Measurements from ENCODE around the gene FAM20B. TPM values are rescaled to one million over a fixed set of nuclear protein-coding genes. Genes with fewer than 3 reads are reported as not detected.
"Not testable (repeated sequence)": the region's sequence is repeated elsewhere in the genome, so short reads cannot be mapped to it uniquely, and the experiment has no call there.

Gene FAM20B, protein sequence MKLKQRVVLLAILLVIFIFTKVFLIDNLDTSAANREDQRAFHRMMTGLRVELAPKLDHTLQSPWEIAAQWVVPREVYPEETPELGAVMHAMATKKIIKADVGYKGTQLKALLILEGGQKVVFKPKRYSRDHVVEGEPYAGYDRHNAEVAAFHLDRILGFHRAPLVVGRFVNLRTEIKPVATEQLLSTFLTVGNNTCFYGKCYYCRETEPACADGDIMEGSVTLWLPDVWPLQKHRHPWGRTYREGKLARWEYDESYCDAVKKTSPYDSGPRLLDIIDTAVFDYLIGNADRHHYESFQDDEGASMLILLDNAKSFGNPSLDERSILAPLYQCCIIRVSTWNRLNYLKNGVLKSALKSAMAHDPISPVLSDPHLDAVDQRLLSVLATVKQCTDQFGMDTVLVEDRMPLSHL
- total RNA-seq (37.6 TPM), polyA plus RNA-seq (28.3 TPM)

DNA sequence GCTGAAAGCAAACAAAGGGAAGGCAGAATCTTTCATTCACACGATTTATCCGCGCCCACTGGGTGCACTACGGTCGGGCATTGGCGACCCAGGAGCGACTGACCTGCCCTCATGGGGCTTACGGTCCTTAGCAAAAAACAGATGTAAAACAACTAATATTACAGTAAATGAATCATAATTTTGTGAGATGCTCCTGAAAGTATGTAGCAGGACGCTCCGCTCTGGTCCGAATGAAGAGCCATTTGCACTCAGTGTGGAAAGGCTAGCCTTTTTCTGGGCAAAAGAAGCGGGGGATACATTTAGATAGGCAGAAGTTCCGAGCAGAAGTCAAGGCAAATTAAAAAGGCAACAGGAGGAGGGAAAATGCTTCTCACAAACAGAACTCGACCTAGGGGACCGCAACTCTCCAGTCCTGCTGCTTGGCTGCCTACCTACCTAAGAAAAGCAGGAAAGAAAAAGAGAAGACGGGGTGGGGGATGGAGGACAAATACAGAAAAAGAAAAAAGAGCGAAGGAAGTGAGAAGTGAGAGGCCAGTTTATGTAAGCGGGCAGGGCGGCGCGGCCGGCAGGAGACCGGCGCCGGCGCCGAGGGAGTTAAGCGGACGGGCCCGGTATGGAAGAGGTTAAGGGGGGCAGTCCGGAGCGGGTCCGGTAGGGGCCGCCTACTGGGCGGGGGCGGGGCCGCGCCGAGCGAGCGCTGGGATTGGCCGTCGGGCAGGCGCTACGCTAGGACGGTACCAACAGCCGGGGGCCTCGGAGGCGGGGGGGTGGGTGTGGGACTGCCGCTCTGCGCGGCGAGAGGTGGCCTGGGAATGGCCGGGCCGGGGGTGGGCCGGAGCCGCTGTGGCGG is at the start of gene FAM20B:
Gene FAM20B (plus strand): TSS at position 770 of the 850 bp plus-strand sequence. CDS start 17,954 bp downstream, outside the sequence.
- H3K36me3 ChIP-seq (ENCODE audit: insufficient read depth) = no peaks in the 10 kb centered on the region
- DNase-seq (ENCODE audit: extremely low spot score) = peak; percentile 68
- H3K27ac ChIP-seq (ENCODE audit: low read depth) = peak within 1 kb of the TSS; percentile 92
- H3K4me3 ChIP-seq (ENCODE audit: low read depth, low read length) = peak within 1 kb of the TSS; percentile 97
- WGBS = 14% methylated on average over 58 of the region's 58 CpGs
- no peaks in the 10 kb centered on the region for H3K4me1 ChIP-seq (ENCODE audit: insufficient read depth)

DNA sequence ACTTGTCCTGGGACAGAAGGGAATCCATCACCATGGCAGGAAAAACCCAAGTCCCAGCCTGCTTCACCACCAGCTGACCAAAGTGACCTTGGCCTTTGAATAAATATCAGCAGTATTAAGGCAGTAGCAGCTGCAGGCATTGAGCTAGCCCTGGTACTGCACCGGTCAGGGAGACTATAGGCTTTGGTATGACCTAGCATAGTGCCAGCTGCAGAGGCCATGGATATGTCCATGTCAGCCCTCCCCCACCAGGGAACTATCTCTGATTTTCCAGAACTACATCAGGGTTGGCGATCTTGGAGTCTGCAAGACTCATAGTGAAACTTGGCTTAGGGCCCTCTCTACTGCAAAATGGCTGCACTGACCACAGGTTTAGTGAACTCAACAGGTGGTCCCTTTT is 49.2 kb upstream of the FAM20B start:
- no peak for DNase-seq (ENCODE audit: extremely low spot score)
- H3K4me3 ChIP-seq (ENCODE audit: low read depth, low read length) = no peak overlapping the region
- no peaks in the 10 kb centered on the region for H3K36me3 ChIP-seq (ENCODE audit: insufficient read depth)
- WGBS = 76% methylated on average over 2 of the region's 2 CpGs
- H3K27ac ChIP-seq (ENCODE audit: low read depth) = no peak overlapping the region
- no peaks in the 10 kb centered on the region for H3K4me1 ChIP-seq (ENCODE audit: insufficient read depth)

- no peak overlapping the region for H3K4me3 ChIP-seq (ENCODE audit: low read depth, low read length)
- H3K27ac ChIP-seq (ENCODE audit: low read depth) = no peak overlapping the region
- WGBS = 80% methylated on average over 3 of the region's 3 CpGs
- H3K36me3 ChIP-seq (ENCODE audit: insufficient read depth) = no peaks in the 10 kb centered on the region
- no peak for DNase-seq (ENCODE audit: extremely low spot score)
- H3K4me1 ChIP-seq (ENCODE audit: insufficient read depth) = no peaks in the 10 kb centered on the region
Measured at GRCh38 chr1:178986204-178986603, 39.5 kb upstream of the FAM20B start.

DNA sequence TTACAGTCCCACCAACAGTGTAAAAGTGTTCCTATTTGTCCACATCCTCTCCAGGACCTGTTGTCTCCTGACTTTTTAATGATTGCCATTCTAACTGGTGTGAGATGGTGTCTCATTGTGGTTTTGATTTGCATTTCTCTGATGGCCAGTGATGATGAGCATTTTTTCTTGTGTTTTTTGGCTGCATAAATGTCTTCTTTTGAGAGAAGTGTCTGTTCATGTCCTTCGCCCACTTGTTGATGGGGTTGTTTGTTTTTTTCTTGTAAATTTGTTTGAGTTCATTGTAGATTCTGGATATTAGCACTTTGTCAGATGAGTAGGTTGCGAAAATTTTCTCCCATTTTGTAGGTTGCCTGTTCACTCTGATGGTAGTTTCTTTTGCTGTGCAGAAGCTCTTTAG is 37.5 kb upstream of the FAM20B start:
- H3K27ac ChIP-seq (ENCODE audit: low read depth); DNase-seq (ENCODE audit: extremely low spot score); H3K36me3 ChIP-seq (ENCODE audit: insufficient read depth); H3K4me3 ChIP-seq (ENCODE audit: low read depth, low read length); H3K4me1 ChIP-seq (ENCODE audit: insufficient read depth): not testable (repeated sequence)
- WGBS = 96% methylated on average over 1 of the region's 2 CpGs

DNA sequence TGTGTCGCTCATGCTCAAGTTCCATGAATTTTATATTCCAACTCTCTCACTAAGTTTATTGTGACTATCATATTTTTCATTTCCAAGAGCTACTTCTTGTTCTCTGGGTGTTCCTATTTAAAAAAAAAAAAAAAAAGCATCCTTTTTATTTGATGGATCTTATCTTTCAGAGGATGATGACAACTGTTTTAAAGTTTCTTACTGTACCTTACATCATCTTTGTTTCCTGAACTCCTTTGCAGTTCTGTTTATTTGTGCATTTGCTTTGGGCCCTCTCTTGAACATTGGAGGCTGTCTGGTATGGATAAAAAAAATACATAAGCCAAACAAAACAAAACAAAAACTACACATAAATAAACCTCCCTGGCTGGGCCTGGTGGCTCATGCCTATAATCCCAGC is 32.1 kb upstream of the FAM20B start:
- WGBS = 98% methylated on average over 1 of the region's 1 CpG
- Histone ChIP-seq H3K4me3 (ENCODE audit: low read depth, low read length) (no peak overlapping the region), H3K27ac (ENCODE audit: low read depth) (no peak overlapping the region), H3K4me1 (ENCODE audit: insufficient read depth) (no peaks in the 10 kb centered on the region), H3K36me3 (ENCODE audit: insufficient read depth) (no peaks in the 10 kb centered on the region)
- DNase-seq (ENCODE audit: extremely low spot score) = no peak

DNA sequence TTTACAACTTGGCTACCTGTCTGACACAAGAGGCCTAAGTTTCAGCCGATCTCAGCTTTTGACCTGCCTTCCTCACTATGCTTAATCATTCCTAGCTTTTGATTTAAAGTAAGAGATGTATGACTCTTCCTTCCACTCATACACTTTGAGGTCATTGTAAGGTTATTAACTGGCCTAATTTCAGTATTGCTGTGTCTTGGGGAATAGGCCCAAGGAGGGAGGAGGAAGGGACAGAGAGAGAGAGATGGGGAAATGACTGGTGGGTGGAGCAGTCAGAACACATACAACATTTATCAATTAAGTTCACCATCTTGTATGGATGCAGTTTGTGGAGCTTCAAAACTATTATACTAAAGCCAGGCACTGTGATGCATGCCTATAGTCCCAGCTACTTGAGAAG is 28.3 kb upstream of the FAM20B start:
- H3K36me3 ChIP-seq (ENCODE audit: insufficient read depth) = no peaks in the 10 kb centered on the region
- H3K4me1 ChIP-seq (ENCODE audit: insufficient read depth) = no peaks in the 10 kb centered on the region
- H3K27ac ChIP-seq (ENCODE audit: low read depth) = no peak overlapping the region
- no peak overlapping the region for H3K4me3 ChIP-seq (ENCODE audit: low read depth, low read length)
- 86% methylated on average over 1 of the region's 1 CpG for WGBS
- DNase-seq (ENCODE audit: extremely low spot score) = no peak

DNA sequence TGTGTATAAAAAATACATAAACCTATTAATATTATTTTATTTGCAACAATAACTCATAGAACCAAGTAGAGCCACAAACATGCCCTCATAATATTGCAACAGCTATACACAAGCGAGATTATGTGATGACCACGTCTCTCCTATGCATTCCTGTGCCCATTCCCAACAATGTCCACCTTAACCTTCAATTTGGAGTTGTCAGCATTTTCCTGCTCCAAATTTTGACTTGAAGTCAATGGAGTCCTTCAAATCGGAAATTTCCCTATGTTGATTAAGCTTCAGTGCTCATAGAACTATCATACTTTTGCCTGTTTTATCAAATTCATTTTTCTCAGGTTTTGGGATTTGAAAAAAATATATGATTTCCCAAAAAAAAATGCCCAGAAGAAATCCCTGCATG is 27.4 kb upstream of the FAM20B start:
- Histone ChIP-seq H3K4me3 (ENCODE audit: low read depth, low read length) (no peak overlapping the region), H3K36me3 (ENCODE audit: insufficient read depth) (no peaks in the 10 kb centered on the region), H3K27ac (ENCODE audit: low read depth) (no peak overlapping the region), H3K4me1 (ENCODE audit: insufficient read depth) (no peaks in the 10 kb centered on the region)
- no peak for DNase-seq (ENCODE audit: extremely low spot score)
- 93% methylated on average over 3 of the region's 3 CpGs for WGBS

DNA sequence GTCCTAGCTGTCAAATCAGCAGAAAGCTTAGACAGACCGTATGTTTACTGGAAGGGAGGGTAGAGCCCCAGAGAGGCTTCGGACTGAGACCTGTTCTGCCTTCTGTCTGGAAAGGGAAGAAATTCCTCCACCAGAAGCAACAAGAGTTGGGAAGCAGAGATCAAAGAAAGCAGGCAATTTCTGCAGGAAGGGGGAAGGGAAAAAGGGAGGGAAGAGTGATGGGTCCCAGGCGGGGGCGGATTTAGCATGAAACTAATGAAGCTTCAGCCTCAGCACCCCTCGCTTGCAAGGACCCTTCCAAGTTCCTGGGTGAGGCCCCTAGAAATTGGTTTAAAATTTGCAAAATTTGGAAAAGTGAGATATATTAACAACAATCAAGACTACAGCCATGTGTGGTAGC is 26.6 kb upstream of the FAM20B start:
- H3K4me1 ChIP-seq (ENCODE audit: insufficient read depth) = no peaks in the 10 kb centered on the region
- H3K36me3 ChIP-seq (ENCODE audit: insufficient read depth) = no peaks in the 10 kb centered on the region
- no peak for DNase-seq (ENCODE audit: extremely low spot score)
- H3K4me3 ChIP-seq (ENCODE audit: low read depth, low read length) = no peak overlapping the region
- WGBS = 90% methylated on average over 5 of the region's 5 CpGs
- H3K27ac ChIP-seq (ENCODE audit: low read depth) = no peak overlapping the region

DNA sequence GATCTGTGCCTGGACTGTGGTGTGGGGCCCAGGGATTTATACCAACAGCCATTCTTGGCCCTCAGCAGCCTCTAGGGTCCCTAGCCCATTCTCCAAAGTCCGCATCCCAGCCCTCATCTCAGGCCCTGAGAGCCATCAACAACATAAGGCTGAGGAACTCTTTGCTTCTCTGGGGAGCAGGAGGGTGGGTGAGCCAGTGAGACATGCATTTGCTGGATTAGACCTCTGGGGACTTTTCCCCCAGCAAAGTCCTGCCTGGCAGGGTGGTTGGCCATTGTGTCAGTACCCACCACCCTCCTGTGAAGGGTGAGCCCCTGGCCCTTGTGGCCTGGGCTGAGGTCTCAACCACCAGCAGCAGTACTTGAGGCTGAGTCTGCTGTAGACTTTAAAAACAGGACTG is 24.2 kb upstream of the FAM20B start:
- Histone ChIP-seq H3K4me3 (ENCODE audit: low read depth, low read length) (no peak overlapping the region), H3K27ac (ENCODE audit: low read depth) (no peak overlapping the region), H3K36me3 (ENCODE audit: insufficient read depth) (no peaks in the 10 kb centered on the region), H3K4me1 (ENCODE audit: insufficient read depth) (no peaks in the 10 kb centered on the region)
- 97% methylated on average over 1 of the region's 1 CpG for WGBS
- DNase-seq (ENCODE audit: extremely low spot score) = no peak

DNA sequence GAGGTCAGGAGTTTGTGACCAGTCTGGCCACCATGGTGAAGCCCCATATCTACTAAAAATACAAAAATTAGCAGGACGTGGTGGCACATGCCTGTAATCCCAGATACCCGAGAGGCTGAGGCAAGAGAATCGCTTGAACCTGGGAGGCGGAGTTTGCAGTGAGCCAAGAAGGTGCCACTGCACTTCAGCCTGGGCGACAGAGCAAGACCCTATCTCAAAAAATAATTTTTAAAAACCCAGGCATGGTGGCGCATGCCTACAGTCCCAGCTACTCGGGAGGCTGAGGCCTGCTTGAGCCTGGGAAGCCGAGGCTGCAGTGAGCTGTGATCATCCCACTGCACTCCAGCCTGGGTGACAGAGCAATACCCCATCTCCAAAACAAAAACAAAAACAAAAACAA is 23.6 kb upstream of the FAM20B start:
- H3K36me3 ChIP-seq (ENCODE audit: insufficient read depth); DNase-seq (ENCODE audit: extremely low spot score); H3K4me1 ChIP-seq (ENCODE audit: insufficient read depth); H3K27ac ChIP-seq (ENCODE audit: low read depth); H3K4me3 ChIP-seq (ENCODE audit: low read depth, low read length): not testable (repeated sequence)
- WGBS = 94% methylated on average over 8 of the region's 8 CpGs

GRCh38 chr1:179002552-179003345 is 22.9 kb upstream of the FAM20B start:
- no peaks in the 10 kb centered on the region for H3K36me3 ChIP-seq (ENCODE audit: insufficient read depth)
- DNase-seq (ENCODE audit: extremely low spot score) = peak; percentile 59
- 28% methylated on average over 20 of the region's 20 CpGs for WGBS
- H3K4me1 ChIP-seq (ENCODE audit: insufficient read depth) = no peaks in the 10 kb centered on the region
- H3K4me3 ChIP-seq (ENCODE audit: low read depth, low read length) = no peak overlapping the region
- H3K27ac ChIP-seq (ENCODE audit: low read depth) = no peak overlapping the region

- no peak overlapping the region for H3K27ac ChIP-seq (ENCODE audit: low read depth)
- H3K36me3 ChIP-seq (ENCODE audit: insufficient read depth) = no peaks in the 10 kb centered on the region
- H3K4me1 ChIP-seq (ENCODE audit: insufficient read depth) = no peaks in the 10 kb centered on the region
- no peak for DNase-seq (ENCODE audit: extremely low spot score)
- 84% methylated on average over 7 of the region's 7 CpGs for WGBS
- H3K4me3 ChIP-seq (ENCODE audit: low read depth, low read length) = no peak overlapping the region
Measured at GRCh38 chr1:179003512-179004066, 22.1 kb upstream of the FAM20B start.

DNA sequence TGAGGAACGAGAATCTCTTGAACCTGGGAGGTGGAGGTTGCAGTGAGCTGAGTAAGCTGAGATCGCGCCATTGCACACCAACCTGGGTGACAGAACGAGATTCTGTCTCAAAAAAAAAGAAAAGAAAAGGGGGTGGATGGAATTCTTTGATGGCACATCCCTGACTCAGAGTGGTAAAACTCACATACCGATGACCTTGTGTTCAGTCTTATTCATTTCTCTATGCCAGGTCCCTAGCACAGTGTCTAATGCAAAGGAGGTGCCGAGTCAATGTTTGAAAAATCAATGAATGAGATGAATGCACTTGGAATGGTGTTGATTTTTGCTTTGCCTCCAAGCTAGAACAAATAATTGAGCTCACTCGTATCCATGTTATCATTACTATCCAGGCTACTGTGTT is 18.5 kb upstream of the FAM20B start:
- Histone ChIP-seq H3K4me3 (ENCODE audit: low read depth, low read length) (no peak overlapping the region), H3K4me1 (ENCODE audit: insufficient read depth) (no peaks in the 10 kb centered on the region), H3K36me3 (ENCODE audit: insufficient read depth) (no peaks in the 10 kb centered on the region), H3K27ac (ENCODE audit: low read depth) (no peak overlapping the region)
- no peak for DNase-seq (ENCODE audit: extremely low spot score)
- WGBS = 81% methylated on average over 7 of the region's 7 CpGs

Data from urinary bladder (tissue), 4 donors.